ENCODE data around the gene RUNX3.
"Not testable (repeated sequence)": the region's sequence is repeated elsewhere in the genome, so short reads cannot be mapped to it uniquely, and the experiment has no call there.

RUNX3 gene

DNA sequence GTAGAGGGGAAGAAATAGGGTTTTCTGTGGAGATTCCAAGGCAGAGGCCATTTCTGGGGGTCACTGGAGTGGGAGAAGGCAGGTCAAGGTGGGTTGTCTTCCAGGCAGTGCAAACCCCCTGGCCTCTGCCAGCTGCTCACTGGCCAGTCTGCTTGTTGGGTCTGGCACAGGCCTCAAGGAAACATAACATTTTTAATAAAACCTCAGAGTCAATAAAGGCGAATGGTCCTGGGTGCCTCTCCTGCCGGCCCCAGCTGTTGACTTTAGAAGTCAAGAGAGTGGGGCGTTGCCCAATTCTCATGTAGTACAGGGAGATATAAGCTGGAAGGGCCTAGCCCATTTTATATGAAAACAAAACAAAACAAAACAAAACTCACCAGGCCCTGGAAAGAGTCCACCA, 36.6 kb downstream of the RUNX3 start:
- intact Hi-C loops (cut with DNase I): no loop called here
- DNase-seq: peak in 3 of 10 donors; percentile 9 to 42 (median 12)

DNA sequence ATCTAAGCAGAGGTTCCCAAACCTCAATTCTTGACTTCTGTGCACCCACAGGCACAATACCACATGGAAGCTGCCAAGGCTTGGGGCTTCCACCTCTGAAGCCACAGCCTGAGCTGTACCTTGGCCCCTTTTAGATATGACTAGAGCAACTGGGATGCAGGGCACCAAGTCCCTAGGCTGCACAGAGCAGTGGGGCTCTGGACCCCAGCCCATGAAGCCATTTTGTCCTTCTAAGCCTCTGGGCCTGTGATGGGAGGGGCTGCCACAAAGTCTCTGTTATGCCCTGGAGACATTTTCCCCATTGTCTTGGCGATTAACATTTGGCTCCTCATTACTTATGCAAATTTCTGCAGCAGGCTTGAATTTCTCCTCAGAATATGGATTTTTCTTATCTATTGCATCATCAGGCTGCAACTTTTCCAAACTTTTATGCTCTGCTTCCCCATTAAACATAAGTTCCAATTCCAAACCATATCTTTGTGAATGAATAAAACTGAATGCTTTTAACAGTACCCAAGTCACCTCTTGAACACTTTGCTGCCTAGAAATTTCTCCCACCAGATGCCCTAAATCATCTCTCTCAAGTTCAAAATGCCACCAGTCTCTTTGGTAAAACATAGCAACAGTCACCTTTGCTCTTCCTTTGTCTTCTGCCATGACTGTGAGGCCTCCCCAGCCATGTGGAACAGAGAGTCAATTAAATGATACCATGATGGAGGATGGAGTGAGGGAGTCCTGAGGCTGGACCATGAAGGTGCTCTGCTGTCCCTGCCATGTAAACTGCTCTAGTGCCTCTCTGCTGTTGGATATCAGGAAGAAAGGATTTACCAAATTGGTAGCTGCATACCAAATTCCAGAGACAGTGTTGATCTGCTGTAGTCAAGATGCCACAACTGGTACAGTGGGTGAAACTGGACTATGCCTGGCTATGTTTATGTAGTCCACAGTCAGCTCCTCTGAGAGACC, 37.6 kb downstream of the RUNX3 start:
- DNase-seq: peak in 1 of 10 donors; percentile 9
- intact Hi-C loops (cut with DNase I): no loop called here

DNA sequence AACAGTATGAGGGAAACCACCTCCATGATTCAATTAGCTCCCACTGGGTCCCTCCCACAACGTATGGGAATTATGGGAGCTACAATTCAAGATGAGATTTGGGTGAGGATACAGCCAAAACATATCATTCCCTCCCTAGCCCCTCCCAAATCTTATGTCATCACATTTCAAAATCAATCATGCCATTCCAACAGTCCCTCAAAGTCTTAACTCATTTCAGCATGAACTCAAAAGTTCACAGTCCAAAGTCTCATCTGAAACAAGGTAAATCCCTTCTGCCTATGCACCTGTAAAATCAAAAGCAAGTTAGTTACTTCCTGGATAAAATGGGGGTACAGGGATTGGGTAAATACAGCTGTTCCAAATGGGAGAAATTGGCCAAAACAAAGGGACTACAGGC, 38.7 kb downstream of the RUNX3 start:
- intact Hi-C loops (cut with DNase I); DNase-seq: not testable (repeated sequence)

DNA sequence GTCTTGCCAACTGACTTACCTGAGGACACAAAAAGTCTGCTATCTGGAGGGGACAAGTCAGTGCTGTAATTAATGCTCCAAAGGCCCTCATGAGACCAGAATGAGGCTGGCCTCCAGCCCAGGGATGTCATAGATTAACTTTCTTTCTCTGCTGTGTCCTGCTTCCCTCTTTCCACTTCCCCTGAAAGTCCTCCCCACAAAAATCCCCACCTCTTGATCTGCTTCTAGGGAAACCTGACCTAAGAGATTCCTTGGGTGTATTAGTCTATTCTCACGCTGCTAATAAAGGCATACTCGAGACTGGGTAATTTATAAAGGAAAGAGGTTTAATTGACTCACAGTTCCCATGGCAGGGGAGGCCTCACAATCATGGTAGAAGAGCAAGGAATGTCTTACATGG, 39.2 kb downstream of the RUNX3 start:
- no peak for DNase-seq
- intact Hi-C loops (cut with DNase I): no loop called here

DNA sequence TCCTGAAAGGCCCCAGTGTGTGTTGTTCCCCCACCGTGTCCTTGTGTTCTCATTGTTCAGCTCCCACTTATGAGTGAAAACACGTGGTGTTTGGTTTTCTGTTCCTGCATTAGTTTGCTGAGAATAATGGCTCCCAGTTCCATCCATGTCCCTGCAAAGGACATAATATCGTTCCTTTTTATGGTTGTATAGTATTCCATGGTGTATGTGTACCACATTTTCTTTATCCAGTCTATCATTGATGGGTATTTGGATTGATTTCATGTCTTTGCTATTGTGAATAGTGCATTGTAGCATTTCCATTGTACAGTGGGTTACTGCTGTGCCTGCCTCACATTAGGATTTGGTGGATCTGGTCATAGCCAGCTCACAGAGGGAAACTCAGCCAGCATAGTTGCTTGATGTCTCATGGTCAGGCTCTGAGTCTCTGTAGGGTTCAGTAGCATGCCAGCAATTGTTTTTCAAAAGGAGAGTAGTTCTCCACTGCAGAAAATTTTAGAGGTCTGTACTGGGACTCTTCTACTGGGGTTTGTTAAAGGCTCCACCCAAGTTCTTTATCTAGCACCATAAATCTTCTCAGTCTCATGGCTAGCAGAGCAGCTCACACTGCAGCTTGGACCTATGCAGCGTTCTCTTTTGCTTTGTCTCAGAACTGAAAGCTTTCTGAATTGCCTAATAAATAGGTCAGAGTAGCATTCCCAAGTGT, 41.0 kb downstream of the RUNX3 start:
- intact Hi-C loops (cut with DNase I): no loop called here
- peak in 1 of 10 donors; percentile 4 for DNase-seq

DNA sequence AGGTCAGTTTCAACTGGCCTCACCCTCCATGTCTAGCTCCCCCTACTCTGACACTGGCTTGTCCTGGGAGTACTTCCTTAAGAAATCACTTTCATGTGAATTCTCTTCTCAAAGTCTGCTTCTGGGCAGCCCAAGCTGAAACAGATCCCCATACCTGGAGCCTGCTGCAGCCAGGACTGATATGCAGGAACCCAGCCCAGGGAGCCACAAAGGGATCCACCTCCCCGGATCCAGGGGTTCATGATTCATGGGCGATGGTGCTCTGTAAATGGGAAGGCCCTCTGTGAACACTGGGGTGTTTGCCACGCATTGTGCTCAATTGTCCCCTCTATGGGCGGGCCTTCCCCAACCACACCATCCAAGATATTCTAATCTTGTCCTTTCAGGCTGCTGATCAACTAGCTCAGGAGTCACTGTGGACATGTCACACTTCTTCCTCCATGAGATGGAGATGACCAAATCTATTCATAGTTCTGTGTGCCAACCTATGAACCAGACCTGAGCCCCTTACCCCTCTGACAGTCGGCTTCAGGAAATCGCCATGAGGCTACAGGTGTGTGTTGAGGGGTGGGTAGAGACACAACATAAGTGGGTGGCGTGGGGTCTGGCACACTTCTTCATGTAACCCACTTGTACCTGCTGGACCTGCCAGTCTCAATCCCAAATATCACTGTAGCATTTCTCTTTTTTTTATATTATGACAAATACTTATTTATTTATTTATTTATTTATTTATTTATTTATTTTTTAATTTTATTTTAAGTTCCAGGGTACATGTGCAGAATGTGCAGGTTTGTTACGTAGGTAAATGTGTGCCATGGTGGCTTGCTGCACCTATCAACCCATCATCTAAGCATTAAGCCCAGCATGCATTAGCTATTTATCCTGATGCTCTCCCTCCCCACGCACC, 41.8 kb downstream of the RUNX3 start:
- intact Hi-C loops (cut with DNase I): no loop called here
- peak in 1 of 10 donors; percentile 30 for DNase-seq

DNA sequence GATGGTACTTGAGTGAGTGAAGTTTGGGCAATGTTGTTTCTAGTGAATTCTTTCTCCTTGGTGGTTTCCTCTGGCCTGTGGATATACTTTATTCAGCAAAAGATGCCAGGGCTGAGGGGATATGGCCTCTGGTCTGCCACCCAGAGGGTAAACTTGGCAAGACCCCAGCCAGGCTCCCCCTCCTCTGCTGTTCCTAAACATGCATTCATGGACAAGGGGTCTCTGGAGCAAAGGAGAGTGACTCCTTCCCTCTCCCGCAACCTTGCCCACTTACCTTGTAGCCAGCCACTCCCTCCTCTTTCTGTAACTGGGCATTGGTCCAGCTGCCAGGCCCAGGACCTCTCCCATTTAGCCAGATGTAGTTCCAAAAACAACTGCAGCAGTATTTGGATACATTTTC, 43.8 kb downstream of the RUNX3 start:
- intact Hi-C loops (cut with DNase I): no loop called here
- peak in 2 of 10 donors; percentile 2 to 39 for DNase-seq

DNA sequence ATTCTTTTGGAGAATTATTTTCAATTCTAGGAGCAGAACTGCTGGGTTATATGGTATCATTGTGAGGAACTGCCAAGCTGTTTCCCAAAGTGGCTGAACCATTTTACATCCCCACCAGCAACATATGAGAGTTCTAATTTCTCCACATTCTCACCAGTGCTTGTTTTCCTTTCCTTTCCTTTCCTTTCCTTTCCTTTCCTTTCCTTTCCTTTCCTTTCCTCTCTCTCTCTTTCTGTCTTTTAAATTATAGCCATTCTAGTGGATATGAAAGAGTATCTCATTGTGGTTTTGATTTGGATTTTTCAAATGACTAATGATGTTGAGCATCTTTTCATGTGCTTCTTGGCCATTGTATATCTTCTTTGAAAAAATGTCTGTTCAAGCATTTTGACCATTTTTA, 45.3 kb downstream of the RUNX3 start:
- no peak for DNase-seq
- intact Hi-C loops (cut with DNase I): no loop called here

- intact Hi-C loops (cut with DNase I): no loop called here
Observed at GRCh38 chr1:24881034-24881433, 49.0 kb downstream of the RUNX3 start.

GRCh38 chr1:24878775-24879742, 51.0 kb downstream of the RUNX3 start:
- DNase-seq: peak in 2 of 10 donors; percentile 9 to 49

More at GRCh38 chr1:24881034-24881433, 49.0 kb downstream of the RUNX3 start:
- DNase-seq: no peak

DNA sequence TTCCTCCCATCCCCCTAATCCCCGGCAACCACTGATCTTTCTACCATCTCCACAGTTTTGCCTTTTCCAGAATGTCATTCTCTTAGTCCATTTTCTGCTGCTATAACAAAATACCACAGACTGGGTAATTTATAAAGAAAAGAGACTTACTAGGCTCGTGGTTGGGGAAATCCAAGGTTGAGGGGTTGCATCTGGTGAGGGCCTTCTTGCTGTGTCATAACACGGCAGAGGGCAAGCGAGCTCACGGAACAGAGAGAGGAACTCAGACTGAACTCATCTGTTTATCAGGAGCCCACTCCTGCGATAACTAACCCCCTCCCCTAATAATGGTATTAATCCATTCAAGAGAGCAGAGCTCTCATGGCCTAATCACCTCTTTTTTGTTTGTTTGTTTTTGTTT, 52.0 kb downstream of the RUNX3 start:
- intact Hi-C loops (cut with DNase I): no loop called here
- DNase-seq: no peak

More at GRCh38 chr1:24878775-24879742, 51.0 kb downstream of the RUNX3 start:
- intact Hi-C loops (cut with DNase I): no loop called here

GRCh38 chr1:24875991-24876506, 54.0 kb downstream of the RUNX3 start:
- intact Hi-C loops (cut with DNase I): no loop called here
- DNase-seq: peak in 1 of 10 donors; percentile 26

GRCh38 chr1:24875257-24875656, 54.8 kb downstream of the RUNX3 start:
- no peak for DNase-seq

DNA sequence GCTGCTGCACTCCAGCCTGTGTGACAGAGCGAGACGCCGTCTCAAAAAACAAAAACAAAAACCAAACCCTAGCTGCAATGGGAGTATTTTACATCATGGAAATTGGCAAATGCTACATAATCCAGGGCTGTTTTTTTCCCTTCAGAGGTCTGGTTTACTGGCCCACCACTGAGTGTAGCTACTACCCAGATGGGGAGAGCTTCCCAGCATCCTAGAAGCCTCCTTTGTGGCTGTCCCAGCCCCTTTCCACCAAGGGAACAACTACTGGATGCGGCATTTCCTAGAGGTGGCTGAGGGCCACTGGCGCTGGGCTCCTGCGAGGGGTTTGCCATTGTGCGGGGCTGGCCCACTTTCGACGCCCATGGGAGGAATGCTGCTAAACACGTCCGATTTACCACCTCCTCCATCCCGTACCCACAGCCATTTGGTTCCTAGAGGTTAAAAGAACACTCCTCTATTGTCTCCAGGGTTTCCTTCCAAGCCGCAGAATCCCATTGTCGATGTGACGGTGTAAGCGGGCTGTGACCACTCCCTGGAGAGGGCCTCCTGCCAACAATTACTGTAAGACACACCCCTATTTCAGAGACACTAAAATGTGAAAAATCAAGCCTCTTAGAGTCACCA, 55.4 kb downstream of the RUNX3 start:
- no peak for DNase-seq
- intact Hi-C loops (cut with DNase I): no loop called here

More at GRCh38 chr1:24875257-24875656, 54.8 kb downstream of the RUNX3 start:
- intact Hi-C loops (cut with DNase I): no loop called here

GRCh38 chr1:24874056-24874455, 56.0 kb downstream of the RUNX3 start:
- intact Hi-C loops (cut with DNase I): no loop called here
- no peak for DNase-seq

GRCh38 chr1:24873148-24873547, 56.9 kb downstream of the RUNX3 start:
- no peak for DNase-seq
- intact Hi-C loops (cut with DNase I): no loop called here

DNA sequence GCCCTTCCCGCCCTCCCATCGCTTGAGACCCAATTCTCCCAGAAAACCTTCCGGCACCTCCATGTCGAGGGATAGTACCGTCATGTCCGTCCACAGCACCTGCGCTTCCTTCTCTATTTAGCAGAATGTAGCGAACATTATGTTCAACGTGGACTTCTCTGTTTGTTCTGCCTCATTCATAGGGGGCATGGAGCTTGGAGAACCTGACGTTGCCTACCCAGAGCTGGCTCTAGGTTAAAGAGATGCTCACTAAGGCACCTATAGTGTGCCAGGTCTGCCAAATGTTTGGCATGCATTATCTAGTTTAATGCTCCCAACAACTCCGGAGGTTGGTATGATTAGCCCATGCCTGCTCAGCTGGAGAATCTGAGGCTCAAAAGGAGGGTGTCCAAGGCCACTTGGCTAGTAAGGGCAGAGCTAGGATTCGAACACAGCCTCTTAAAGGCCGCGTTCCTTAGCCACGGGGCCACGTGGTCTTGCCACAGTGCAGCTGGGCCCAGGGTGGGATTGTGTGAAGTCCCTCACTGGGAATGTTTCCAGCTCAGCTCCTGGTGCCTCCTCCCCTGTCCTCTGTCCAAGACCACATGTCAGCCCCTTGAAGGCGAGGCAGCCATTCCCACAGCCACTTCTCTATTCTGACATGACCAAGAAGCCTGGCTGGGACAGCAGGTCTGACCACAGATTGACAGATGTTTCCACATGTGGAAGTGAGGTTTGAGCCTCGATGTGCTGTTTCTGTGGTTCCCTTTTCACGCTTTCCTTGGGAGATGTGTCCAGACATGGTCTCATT, 57.8 kb downstream of the RUNX3 start:
- DNase-seq: peak in 4 of 10 donors; percentile 12 to 90 (median 18)
- intact Hi-C loops (cut with DNase I): no loop called here
